HuH-7 (cell line): ENCODE data around the gene SRSF3.
"Not testable (repeated sequence)": the region's sequence is repeated elsewhere in the genome, so short reads cannot be mapped to it uniquely, and the experiment has no call there.

Source experiments
- DNase-seq: peaks from one replicate; pipeline ENCODE4 v3.0.0; 2011; ENCODE audit warnings: low spot score

The SRSF3 gene

DNA sequence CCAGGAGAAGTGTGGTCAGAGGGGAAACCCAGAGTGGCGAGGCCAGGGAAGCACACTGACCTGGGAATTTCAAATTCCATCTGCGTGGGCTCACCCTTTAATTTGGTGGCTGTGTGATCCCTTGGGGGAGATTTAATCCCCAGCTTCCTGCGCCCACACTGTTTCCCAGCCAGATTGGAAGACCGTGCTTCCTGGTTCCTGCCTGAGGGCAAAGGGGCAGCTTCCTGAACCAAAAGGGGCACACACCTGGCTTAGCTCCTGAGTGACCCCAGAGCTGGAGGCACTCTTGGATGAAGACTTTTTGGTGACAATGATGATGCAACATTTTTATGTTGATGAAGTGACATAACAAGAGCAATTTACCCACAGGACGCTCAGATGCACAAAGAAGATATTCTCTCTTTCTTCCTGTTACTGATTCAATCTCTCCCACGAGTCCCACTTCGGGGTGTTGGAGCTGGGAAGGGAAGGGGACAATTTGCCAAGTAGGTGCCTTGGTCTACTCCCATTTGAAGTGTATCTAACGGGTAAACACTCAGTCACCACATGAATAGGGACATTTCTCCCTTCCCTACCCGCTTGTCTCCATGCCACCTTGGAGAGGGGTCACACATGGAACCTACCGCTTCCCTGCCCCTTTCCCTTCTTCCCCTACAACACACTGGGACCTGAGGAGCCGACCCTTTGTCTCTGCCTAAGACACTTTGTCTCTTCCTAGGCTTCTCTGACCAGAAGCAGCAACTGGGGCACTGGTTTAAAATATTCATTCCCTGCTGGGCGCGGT is 55.7 kb downstream of the SRSF3 start:
- DNase-seq = no peak

DNA sequence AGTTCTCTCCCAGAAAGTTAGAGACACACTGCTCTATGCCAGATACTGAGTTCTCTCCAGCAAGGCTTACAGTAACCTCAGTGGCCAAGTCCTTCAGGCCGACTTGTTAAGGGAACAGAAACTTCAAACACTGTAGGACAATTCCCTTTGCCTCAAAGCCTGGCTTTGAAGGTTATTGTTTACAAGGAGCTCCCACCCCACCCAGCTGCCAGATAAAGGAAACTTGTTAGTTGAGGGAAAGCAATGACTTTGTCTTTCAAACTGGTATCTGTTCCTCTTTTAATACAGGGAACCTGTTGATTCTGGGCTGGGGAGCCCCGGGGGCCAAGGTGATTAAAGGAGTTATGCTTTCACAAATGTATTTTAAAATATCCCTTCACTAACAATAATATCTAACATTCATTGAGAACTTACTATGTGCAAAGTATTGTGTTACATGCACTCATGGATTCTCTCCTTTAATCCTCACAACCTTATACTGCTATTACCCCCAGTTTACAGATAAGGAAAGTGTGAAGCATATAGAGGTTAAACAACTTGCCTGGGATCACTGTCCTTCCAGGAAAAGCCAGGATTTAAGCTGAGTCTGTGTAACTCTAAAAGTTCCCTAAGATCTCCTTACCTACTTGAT is 56.8 kb downstream of the SRSF3 start:
- DNase-seq = no peak

DNA sequence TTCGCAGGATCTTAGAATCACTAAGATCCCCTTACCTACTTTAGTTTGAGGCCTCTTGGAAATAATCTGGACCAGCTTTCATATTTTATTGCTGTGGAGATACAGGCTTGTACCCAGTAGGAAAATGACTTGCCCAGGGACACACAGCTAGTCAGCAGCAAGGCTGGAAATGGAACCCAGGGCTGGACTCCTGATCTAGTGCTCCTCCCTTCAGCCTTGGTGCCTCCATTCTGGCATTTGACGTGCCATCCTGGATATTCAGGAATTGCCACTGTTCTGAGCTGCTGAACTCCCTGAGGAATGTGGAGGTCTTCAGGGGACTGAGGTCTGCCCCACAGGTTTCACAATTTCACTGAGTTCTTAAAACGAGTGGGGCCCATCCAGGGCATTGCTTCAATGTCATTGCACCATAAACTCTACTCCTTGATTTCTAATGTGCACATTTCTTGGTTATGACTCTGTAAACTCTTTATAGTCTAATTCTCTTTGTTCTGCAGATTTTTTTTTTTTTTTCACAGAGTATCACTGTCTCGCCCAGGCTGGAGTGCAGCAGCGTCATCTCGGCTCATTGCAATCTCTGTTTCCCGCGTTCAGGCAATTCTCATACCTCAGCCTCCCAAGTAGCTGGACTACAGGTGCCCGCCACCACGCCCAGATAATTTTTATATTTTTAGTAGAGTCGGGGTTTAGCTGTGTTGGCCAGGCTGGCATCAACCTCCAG is 57.7 kb downstream of the SRSF3 start:
- no peak for DNase-seq

DNA sequence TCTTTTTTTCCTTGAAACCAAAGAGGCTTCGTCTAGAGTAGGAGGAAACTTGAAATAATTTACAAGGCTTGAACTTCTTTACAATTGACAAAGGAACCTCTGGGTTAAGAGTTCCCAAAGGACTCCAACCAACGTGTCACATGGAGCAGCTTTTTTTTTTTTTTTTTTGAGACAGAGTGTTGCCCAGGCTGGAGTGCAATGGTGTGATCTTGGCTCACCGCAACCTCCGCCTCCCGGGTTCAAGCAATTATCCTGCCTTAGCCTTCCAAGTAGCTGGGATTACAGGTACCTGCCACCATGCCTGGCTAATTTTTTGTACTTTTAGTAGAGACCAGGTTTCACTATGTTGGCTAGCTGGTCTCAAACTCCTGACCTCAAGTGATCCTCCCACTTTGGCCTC is 60.3 kb downstream of the SRSF3 start:
- DNase-seq = not testable (repeated sequence)
